Erythroblast (primary cell): ENCODE data around the gene ELP2.

Experiments used
- DNase-seq, 2 experiments: peaks; one replicate each; lab custom pipeline; 2025; lab: John Stamatoyannopoulos, UW
- GATA1 ChIP-seq: IDR thresholded peaks from 2 replicates; pipeline ENCODE4 v1.6.1; 2011; ENCODE audit warnings: low read depth, mild to moderate bottlenecking, control low read depth, low read length, moderate library complexity
- POLR2A ChIP-seq: IDR thresholded peaks from 2 replicates; pipeline ENCODE4 v1.6.1; 2011; ENCODE audit warnings: mild to moderate bottlenecking, low read length

The ELP2 gene

GRCh38 chr18:36183987-36184386 is 54.3 kb downstream of the ELP2 start:
- TF ChIP-seq GATA1 (no peak), POLR2A (no peak)
- no peak for DNase-seq

DNA sequence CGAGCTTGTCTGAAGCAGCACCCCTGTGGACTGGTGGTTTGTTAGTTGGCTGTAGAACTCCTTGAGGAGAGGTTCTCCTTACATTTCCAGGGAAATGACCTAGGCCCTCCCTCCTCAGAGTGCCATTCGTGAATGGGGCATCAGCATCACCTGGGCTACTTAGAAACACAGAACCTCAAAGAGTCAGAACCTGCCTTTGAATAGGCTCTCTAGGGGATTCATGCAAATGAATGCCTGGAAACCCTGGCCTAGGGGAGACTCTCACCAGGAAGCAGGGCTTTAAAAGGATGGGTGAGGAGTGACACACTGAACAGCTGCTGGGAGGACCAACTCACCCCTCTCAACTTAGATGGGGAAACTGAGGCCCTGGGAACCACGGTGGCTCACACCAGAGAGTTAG is 55.5 kb downstream of the ELP2 start:
- DNase-seq, result no peak
- TF ChIP-seq GATA1 (no peak), POLR2A (no peak)

- no peak for TF ChIP-seq POLR2A
- TF ChIP-seq GATA1, result no peak
- no peak for DNase-seq
These were observed 56.3 kb downstream of the ELP2 start for GRCh38 chr18:36185901-36186460.

DNA sequence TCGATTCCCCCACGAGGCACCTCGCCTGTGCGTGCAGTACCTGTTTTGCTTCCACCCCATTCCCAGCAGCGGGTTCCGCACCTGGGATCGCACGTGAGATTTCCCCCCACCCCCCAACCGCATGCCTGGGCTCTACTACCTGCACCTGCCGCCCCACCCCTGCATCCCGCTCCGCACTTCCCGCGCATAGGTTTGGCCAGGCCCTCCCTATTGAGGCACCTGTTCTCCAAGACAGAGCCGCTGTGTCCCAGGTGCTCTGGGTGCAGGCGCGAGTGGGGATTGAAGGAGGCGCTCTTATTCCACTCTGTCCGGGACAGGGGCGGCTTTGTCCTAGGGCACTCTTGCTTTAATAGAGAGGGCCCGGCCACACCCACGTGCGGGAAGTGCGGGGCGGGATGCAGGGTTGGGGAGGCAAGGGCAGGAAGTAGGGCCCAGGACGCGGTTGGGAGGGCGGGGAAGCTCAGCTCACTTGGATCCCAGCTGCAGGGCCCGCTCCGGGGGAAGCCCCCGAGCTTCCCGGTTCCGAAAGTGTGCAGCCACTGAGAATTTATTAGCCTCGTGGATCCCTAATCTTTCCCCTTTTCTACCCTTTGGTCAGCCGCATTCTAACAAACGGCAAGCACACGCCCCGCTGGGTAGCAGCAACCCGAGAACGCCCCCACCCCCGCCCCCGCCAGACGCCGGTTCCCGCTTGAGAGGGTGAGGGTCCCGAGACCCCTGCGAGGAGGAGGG is 56.9 kb downstream of the ELP2 start:
- TF ChIP-seq GATA1 (no peak), POLR2A (no peak)
- peak; percentile 32 to 53 for DNase-seq

- DNase-seq, result peak; percentile 63 to 79
- TF ChIP-seq GATA1 (no peak), POLR2A (no peak)
These were observed 57.6 kb downstream of the ELP2 start, which contains the start of gene MOCOS for GRCh38 chr18:36187193-36187825. MOCOS (plus strand) TSS chr18:36187497; CDS start chr18:36187540, 43 bp downstream.

- DNase-seq, result peak; percentile 67 to 84
- TF ChIP-seq GATA1 (no peak), POLR2A (no peak)
These were observed 58.4 kb downstream of the ELP2 start for GRCh38 chr18:36187826-36188721.

DNA sequence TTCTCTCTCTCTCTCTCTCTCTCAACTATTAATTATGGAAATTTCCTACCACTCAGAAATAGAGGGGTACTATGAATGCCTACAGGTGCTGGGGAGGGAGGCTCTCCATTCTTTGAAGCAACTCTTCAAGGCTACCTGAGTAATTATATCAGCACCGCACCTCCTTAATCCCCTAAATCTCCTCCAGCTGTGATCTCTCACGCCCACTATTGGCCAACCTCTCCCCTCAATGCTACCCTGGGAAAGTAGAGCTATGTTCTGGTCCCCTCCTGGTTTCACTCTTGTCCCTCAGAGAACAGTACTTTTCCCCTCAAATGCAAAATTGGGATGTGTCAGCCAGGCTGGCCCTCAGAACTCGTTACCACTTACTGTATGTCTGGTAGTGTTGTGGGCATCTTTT is 59.2 kb downstream of the ELP2 start:
- TF ChIP-seq GATA1 (no peak), POLR2A (no peak)
- DNase-seq, result peak in 1 of 2 experiments; percentile 35

DNA sequence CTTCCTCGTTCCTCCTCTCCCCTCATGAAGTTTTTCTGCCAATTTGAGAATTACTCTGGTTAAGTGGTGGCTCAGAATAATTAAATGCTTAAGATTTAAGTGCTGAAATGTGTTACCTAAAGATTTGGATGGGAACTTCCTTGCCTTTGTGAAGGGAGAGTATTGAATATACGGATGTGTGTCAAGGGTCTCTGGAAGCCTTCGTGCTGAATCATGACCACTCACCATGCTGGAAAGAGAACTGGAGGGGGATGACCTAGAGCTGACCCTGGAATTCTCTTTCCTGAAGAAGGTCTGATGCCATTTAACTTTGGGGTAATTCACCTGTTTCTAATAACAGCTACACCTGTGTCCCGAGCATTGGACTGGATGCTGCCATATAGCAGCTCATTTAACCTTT is 59.8 kb downstream of the ELP2 start:
- TF ChIP-seq POLR2A (no peak), GATA1 (no peak)

GRCh38 chr18:36191286-36191685 is 61.6 kb downstream of the ELP2 start:
- TF ChIP-seq GATA1 (no peak), POLR2A (no peak)
- DNase-seq, result no peak

More for the DNA sequence above, 59.8 kb downstream of the ELP2 start:
- DNase-seq, result no peak

DNA sequence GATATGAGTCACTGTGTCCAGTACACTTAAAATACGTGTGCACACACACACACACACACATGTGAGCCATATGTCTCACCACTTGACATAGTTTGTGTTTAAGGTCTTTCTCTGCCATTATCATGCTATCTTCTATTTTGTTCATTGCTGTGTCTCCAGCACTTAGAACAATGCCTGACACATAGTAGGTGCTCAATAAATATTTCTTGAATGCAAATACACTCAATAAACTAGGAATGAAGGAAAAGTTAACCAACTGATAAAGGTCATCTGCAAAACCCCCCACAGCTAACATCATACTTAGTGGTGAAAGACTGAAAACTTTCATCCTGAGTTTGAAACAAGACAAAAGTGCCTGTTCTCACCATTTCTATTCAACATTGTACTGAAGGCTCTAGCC is 62.0 kb downstream of the ELP2 start:
- DNase-seq, result no peak
- TF ChIP-seq GATA1 (no peak), POLR2A (no peak)

- no peak for TF ChIP-seq POLR2A
- no peak for TF ChIP-seq GATA1
- DNase-seq, result no peak
These were observed 65.1 kb downstream of the ELP2 start for GRCh38 chr18:36194600-36195315.

DNA sequence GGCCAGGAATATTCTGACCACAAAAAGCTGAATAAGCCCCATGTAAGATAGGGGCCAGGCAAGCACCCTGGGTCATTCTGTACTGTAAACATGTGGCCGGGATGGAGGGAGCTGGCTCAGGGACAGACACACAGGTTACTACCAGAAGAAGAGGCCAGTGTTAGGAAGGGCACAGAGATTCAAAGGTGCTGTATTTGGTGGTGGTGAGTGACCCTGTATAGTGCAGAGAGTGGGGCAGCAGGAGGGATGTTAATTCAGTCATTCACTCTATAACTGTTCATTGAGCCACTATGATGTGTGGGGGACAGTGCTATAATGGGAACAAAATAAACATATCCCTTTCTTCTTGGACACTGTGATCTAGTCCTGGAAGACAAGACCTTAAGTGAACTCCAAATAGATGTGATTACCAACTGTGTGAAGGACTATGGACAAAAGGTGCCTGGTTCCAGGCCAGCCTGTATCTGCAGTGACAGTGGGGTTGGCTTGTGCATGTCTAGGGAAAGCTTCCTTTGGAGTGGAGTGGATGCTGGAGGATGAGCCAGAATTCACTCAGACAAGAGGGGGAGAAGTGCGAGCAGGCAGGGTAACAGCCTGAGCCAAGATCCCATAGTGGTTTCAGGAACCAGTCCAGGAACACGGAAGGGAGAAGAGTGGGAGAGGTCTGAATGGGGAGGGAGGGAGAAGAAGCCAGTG is 65.9 kb downstream of the ELP2 start:
- TF ChIP-seq POLR2A, result no peak
- no peak for DNase-seq

DNA sequence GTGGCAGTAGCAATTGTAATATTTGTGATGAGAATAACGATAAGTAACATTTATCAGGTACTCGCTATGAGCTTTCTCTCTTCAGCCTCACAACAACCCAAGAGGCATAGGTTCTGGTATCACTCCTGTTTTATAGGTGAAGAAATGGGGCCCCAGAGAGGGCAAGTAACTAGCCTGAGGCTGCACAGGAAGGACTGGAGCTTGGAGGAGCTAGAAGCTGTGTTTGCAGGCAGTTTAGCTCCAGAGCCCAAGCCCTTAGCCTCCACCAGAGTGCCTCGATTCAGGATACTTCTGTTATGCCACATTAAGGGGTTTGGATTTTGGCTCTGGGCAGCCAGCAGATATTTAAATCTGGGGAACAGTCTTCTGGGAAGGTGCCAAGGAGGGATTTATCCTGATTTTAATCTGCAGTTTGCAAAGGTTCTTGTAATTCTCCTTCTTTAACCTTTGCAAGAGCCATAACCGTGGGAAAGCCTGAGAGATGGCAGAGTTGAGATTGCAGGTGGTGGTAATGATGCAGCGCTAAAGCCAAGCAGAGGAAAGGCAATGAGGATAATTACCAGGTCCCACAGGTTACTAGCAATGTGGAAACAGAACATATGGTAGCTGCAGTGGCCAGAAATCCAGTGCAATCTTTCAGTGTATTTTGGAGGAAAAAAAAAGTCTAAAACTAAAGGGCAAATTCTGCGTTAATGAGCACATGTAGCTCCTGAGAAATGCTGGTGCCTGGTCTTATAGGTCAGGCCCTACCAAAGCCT is 66.7 kb downstream of the ELP2 start:
- TF ChIP-seq GATA1, result no peak
- no peak for TF ChIP-seq POLR2A

More for the DNA sequence above, 66.7 kb downstream of the ELP2 start:
- no peak for DNase-seq
